A549 (cell line): ENCODE results near the gene RAVER1.

Experiments used
- ELK1 ChIP-seq: fragments of 150-350 bp; IDR thresholded peaks from 2 replicates; pipeline ENCODE4 v1.6.1; 2014; ENCODE audit warnings: low read depth, mild to moderate bottlenecking, low read length
- EP300 ChIP-seq, 2 experiments: fragments of >200 bp; sonication (Bioruptor Twin); formaldehyde crosslinking; IDR thresholded peaks; 2 replicates in 1 of 2; 3 replicates in 1 of 2; pipeline ENCODE4 v1.6.1; 2016 to 2017
- HDAC2 ChIP-seq: fragments of 200-600 bp; sonication (generic); IDR thresholded peaks from 2 replicates; pipeline ENCODE4 v1.6.1; 2016
- MYC ChIP-seq: IDR thresholded peaks from 2 replicates; pipeline ENCODE4 v1.6.1; 2012; ENCODE audit warnings: mild to moderate bottlenecking, inconsistent platforms, low read length, improper control_type of control experiment, borderline replicate concordance
- RAD21 ChIP-seq, 2 experiments: fragments of >200 bp in 1 of 2; sonication (Bioruptor Twin) in 1 of 2; formaldehyde crosslinking in 1 of 2; IDR thresholded peaks in 1 of 2; conservative IDR thresholded peaks in 1 of 2; 2 replicates in 1 of 2; 3 replicates in 1 of 2; pipeline ENCODE4 v1.6.1; 2012 to 2018; ENCODE audit warnings: inconsistent platforms in 1 of 2
- TF ChIP-seq, protein P1 (sequence below): fragments of >200 bp; sonication (Bioruptor Twin); formaldehyde crosslinking; IDR thresholded peaks from 3 replicates; pipeline ENCODE4 v1.5.1; 2016
- TF ChIP-seq, protein P2 (sequence below): fragments of 200-600 bp; sonication (generic); IDR thresholded peaks from 2 replicates; pipeline ENCODE4 v1.6.1; 2016; ENCODE audit warnings: antibody characterized with exemption, mild to moderate bottlenecking, moderate library complexity

DNA sequence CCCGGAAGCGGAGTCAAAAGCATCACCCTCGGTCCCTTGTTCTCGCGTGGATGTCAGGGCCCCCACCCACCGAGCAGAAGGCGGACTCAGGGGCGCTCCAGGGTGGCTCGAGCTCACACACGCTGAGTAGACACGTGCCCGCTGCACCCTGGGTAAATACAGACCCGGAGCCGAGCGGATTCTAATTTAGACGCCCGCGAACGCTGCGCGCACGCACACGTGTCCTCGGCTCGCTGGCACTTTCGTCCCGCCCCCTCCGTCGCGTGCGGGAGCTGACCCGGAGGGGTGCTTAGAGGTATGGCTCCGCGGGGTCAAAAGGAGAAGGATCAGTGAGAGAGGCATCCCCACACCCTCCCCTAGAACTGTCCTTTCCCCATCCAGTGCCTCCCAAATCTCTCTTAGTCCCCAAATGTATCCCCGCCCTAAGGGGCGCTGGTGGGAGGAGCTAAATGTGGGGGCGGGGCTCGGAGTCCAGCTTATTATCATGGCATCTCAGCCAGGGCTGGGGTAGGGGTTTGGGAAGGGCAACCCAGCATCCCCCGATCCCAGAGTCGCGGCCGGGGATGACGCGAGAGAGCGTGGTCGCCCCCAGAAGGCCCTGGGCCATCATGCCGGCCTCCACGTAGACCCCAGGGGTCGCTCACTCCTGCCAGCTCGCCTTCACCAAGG, 44.0 kb downstream of the RAVER1 start:
- TF ChIP-seq MYC = no peak
- TF ChIP-seq, protein P1, sequence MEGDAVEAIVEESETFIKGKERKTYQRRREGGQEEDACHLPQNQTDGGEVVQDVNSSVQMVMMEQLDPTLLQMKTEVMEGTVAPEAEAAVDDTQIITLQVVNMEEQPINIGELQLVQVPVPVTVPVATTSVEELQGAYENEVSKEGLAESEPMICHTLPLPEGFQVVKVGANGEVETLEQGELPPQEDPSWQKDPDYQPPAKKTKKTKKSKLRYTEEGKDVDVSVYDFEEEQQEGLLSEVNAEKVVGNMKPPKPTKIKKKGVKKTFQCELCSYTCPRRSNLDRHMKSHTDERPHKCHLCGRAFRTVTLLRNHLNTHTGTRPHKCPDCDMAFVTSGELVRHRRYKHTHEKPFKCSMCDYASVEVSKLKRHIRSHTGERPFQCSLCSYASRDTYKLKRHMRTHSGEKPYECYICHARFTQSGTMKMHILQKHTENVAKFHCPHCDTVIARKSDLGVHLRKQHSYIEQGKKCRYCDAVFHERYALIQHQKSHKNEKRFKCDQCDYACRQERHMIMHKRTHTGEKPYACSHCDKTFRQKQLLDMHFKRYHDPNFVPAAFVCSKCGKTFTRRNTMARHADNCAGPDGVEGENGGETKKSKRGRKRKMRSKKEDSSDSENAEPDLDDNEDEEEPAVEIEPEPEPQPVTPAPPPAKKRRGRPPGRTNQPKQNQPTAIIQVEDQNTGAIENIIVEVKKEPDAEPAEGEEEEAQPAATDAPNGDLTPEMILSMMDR = no peak
- TF ChIP-seq RAD21 (conservative IDR thresholded peaks at IDR 0.05 in 1 of 2, IDR thresholded peaks at IDR 0.05 in 1 of 2) = no peak
- TF ChIP-seq, protein P2, sequence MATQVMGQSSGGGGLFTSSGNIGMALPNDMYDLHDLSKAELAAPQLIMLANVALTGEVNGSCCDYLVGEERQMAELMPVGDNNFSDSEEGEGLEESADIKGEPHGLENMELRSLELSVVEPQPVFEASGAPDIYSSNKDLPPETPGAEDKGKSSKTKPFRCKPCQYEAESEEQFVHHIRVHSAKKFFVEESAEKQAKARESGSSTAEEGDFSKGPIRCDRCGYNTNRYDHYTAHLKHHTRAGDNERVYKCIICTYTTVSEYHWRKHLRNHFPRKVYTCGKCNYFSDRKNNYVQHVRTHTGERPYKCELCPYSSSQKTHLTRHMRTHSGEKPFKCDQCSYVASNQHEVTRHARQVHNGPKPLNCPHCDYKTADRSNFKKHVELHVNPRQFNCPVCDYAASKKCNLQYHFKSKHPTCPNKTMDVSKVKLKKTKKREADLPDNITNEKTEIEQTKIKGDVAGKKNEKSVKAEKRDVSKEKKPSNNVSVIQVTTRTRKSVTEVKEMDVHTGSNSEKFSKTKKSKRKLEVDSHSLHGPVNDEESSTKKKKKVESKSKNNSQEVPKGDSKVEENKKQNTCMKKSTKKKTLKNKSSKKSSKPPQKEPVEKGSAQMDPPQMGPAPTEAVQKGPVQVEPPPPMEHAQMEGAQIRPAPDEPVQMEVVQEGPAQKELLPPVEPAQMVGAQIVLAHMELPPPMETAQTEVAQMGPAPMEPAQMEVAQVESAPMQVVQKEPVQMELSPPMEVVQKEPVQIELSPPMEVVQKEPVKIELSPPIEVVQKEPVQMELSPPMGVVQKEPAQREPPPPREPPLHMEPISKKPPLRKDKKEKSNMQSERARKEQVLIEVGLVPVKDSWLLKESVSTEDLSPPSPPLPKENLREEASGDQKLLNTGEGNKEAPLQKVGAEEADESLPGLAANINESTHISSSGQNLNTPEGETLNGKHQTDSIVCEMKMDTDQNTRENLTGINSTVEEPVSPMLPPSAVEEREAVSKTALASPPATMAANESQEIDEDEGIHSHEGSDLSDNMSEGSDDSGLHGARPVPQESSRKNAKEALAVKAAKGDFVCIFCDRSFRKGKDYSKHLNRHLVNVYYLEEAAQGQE = no peak
- no peak for TF ChIP-seq HDAC2
- no peak for TF ChIP-seq EP300 (IDR thresholded peaks at IDR 0.05)
- no peak for TF ChIP-seq ELK1
